Mesenchymal stem cell (in vitro differentiated cells and primary cell): ENCODE data around the gene SLC23A3.

Experiments used
- DNase-seq: peaks from one replicate; pipeline ENCODE4 v3.0.0-alpha.2; 2013
- H2AFZ ChIP-seq: one replicate; pipeline ENCODE4 v1.6.1; 2013; ENCODE audit warnings: low read depth, mild to moderate bottlenecking, control low read depth, inconsistent platforms, low read length, moderate library complexity
- H2AK5ac ChIP-seq: 2 replicates; pipeline ENCODE4 v1.6.1; 2013; ENCODE audit warnings: low read length, moderate library complexity, mild to moderate bottlenecking, inconsistent platforms; ENCODE audit not compliant: severe bottlenecking
- H2BK120ac ChIP-seq: one replicate; pipeline ENCODE4 v1.6.1; 2013; ENCODE audit warnings: low read depth, mild to moderate bottlenecking, inconsistent platforms, low read length, moderate library complexity
- H2BK12ac ChIP-seq, 2 experiments: one replicate each; pipeline ENCODE4 v1.6.1; 2013; ENCODE audit warnings: inconsistent platforms in 2 of 2, low read length in 2 of 2, mild to moderate bottlenecking in 2 of 2, moderate library complexity in 2 of 2, control low read depth in 1 of 2
- H2BK15ac ChIP-seq: one replicate; pipeline ENCODE4 v1.6.1; 2013; ENCODE audit warnings: mild to moderate bottlenecking, low read depth, inconsistent platforms; ENCODE audit not compliant: poor library complexity, severe bottlenecking
- H2BK5ac ChIP-seq: 2 replicates; pipeline ENCODE4 v1.6.1; 2013; ENCODE audit warnings: low read depth, mild to moderate bottlenecking, low read length, control low read depth, inconsistent platforms; ENCODE audit not compliant: poor library complexity, severe bottlenecking
- H3K14ac ChIP-seq, 2 experiments: one replicate each; pipeline ENCODE4 v1.6.1; 2013; ENCODE audit warnings: inconsistent platforms in 2 of 2, low read length in 2 of 2, control low read depth in 1 of 2, mild to moderate bottlenecking in 1 of 2, moderate library complexity in 1 of 2
- H3K18ac ChIP-seq, 2 experiments: one replicate each; pipeline ENCODE4 v1.6.1; 2013; ENCODE audit warnings: inconsistent platforms in 2 of 2, low read length in 2 of 2, control low read depth in 1 of 2, low read depth in 1 of 2, mild to moderate bottlenecking in 1 of 2
- H3K23ac ChIP-seq, 2 experiments: one replicate each; pipeline ENCODE4 v1.6.1; 2013; ENCODE audit warnings: inconsistent platforms in 2 of 2, low read length in 2 of 2, mild to moderate bottlenecking in 2 of 2, moderate library complexity in 2 of 2, control low read depth in 1 of 2
- H3K27ac ChIP-seq: 2 replicates; pipeline ENCODE4 v1.5.1; 2013; ENCODE audit warnings: mild to moderate bottlenecking, moderate library complexity, low read length, control low read depth, inconsistent platforms; ENCODE audit not compliant: poor library complexity, severe bottlenecking
- H3K27me3 ChIP-seq, 2 experiments: 2 replicates each; pipeline versions ENCODE4 v1.6.1 to v1.7.0; 2013; ENCODE audit warnings: low read length in 2 of 2, mild to moderate bottlenecking in 2 of 2, moderate library complexity in 2 of 2, control low read depth in 1 of 2, inconsistent platforms in 1 of 2; ENCODE audit not compliant: control insufficient read depth in 1 of 2, insufficient read depth in 1 of 2
- H3K36me3 ChIP-seq, 2 experiments: 2 replicates each; pipeline versions ENCODE4 v1.6.1 to v1.7.0; 2013; ENCODE audit warnings: low read length in 2 of 2, control low read depth in 1 of 2, inconsistent platforms in 1 of 2, low read depth in 1 of 2, mild to moderate bottlenecking in 1 of 2; ENCODE audit not compliant: insufficient read depth in 2 of 2, control insufficient read depth in 1 of 2
- H3K4ac ChIP-seq, 2 experiments: one replicate each; pipeline ENCODE4 v1.6.1; 2013; ENCODE audit warnings: inconsistent platforms in 2 of 2, low read length in 2 of 2, mild to moderate bottlenecking in 2 of 2, moderate library complexity in 2 of 2, control low read depth in 1 of 2, low read depth in 1 of 2
- H3K4me1 ChIP-seq: 2 replicates; pipeline ENCODE4 v1.6.1; 2013; ENCODE audit warnings: low read depth, low read length, control low read depth; ENCODE audit not compliant: control insufficient read depth, insufficient read depth
- H3K4me2 ChIP-seq: 2 replicates; pipeline ENCODE4 v1.6.1; 2013; ENCODE audit warnings: low read length, mild to moderate bottlenecking, inconsistent platforms; ENCODE audit not compliant: poor library complexity, severe bottlenecking
- H3K4me3 ChIP-seq, 2 experiments: 2 replicates each; pipeline versions ENCODE4 v1.5.1 to v1.7.0; 2013; ENCODE audit warnings: low read length in 2 of 2, mild to moderate bottlenecking in 2 of 2, control low read depth in 1 of 2, low read depth in 1 of 2; ENCODE audit not compliant: insufficient read depth in 1 of 2
- H3K79me1 ChIP-seq: replicated peaks from 2 replicates; pipeline ENCODE4 v1.6.1; 2013; ENCODE audit warnings: mild to moderate bottlenecking, control low read depth, low read length, inconsistent platforms; ENCODE audit not compliant: poor library complexity, severe bottlenecking
- H3K9ac ChIP-seq: 2 replicates; pipeline ENCODE4 v1.7.0; 2013; ENCODE audit warnings: mild to moderate bottlenecking, low read length, moderate library complexity
- H3K9me3 ChIP-seq: 2 replicates; pipeline ENCODE4 v1.7.0; 2013; ENCODE audit warnings: mild to moderate bottlenecking, low read length; ENCODE audit not compliant: control insufficient read depth
- H4K8ac ChIP-seq: one replicate; pipeline ENCODE4 v1.6.1; 2013; ENCODE audit warnings: inconsistent platforms, mild to moderate bottlenecking, low read length, moderate library complexity
- H4K91ac ChIP-seq: one replicate; pipeline ENCODE4 v1.6.1; 2013; ENCODE audit warnings: mild to moderate bottlenecking, low read length, inconsistent platforms
- WGBS: methylation state at CpG from one replicate; pipeline ENCODE4 v1.1.7; 2013; ENCODE audit warnings: mixed read lengths; 5-methylcytosine and 5-hydroxymethylcytosine counted together

Gene SLC23A3

GRCh38 chr2:219206328-219207133, 36.7 kb upstream of the SLC23A3 start, which contains the start of gene ZFAND2B:
Gene ZFAND2B, plus strand, starts transcription at chr2:219206782. Its CDS starts 206 bp downstream, at chr2:219206988.
- peaks cover 14% of the 10 kb centered on the region for H3K4me1 ChIP-seq
- DNase-seq, result peak; percentile 92
- H3K14ac ChIP-seq, result peak within 1 kb of the TSS in 1 of 2 experiments; percentile 64
- H3K4me3 ChIP-seq, result peak within 1 kb of the TSS; percentile 76 to 87
- WGBS, result 1% methylated on average over 56 of the region's 76 CpGs
- H3K36me3 ChIP-seq, result peaks cover 29 to 38% of the 10 kb centered on the region in 2 experiments
- H2BK120ac ChIP-seq, result no peak within 1 kb of the TSS
- peak within 1 kb of the TSS; percentile 33 for H4K8ac ChIP-seq
- no peaks in the 10 kb centered on the region for H3K9me3 ChIP-seq
- H2AK5ac ChIP-seq, result peak within 1 kb of the TSS; percentile 31
- H2BK12ac ChIP-seq, result peak within 1 kb of the TSS; percentile 14 to 81
- no peak within 1 kb of the TSS for H3K23ac ChIP-seq
- H2AFZ ChIP-seq, result peak within 1 kb of the TSS; percentile 66
- H4K91ac ChIP-seq, result peak within 1 kb of the TSS; percentile 62
- peak within 1 kb of the TSS; percentile 46 for H2BK5ac ChIP-seq
- H3K18ac ChIP-seq, result peak within 1 kb of the TSS; percentile 67 to 86
- H3K79me1 ChIP-seq, result peaks cover 8% of the 10 kb centered on the region
- H3K4me2 ChIP-seq, result peak within 1 kb of the TSS; percentile 55
- H3K27me3 ChIP-seq, result no peaks in the 10 kb centered on the region
- peak within 1 kb of the TSS; percentile 89 for H3K27ac ChIP-seq
- peak within 1 kb of the TSS; percentile 90 for H3K9ac ChIP-seq
- H3K4ac ChIP-seq, result peak within 1 kb of the TSS; percentile 55 to 83
- peak within 1 kb of the TSS; percentile 93 for H2BK15ac ChIP-seq

GRCh38 chr2:219205981-219206327, 36.1 kb upstream of the SLC23A3 start:
- no peak overlapping the region for H4K8ac ChIP-seq
- peak overlapping the region in 1 of 2 experiments; percentile 2 for H3K4ac ChIP-seq
- no peak overlapping the region for H2BK12ac ChIP-seq
- peaks cover 29 to 33% of the 10 kb centered on the region in 2 experiments for H3K36me3 ChIP-seq
- no peak overlapping the region for H3K23ac ChIP-seq
- no peak overlapping the region for H4K91ac ChIP-seq
- no peaks in the 10 kb centered on the region for H3K27me3 ChIP-seq
- H3K4me1 ChIP-seq, result peaks cover 14% of the 10 kb centered on the region
- H2BK15ac ChIP-seq, result no peak overlapping the region
- H2AK5ac ChIP-seq, result no peak overlapping the region
- no peak overlapping the region for H2BK5ac ChIP-seq
- no peak overlapping the region for H2BK120ac ChIP-seq
- no peak overlapping the region for H3K27ac ChIP-seq
- H3K9me3 ChIP-seq, result no peaks in the 10 kb centered on the region
- DNase-seq, result no peak
- H3K4me2 ChIP-seq, result peak overlapping the region; percentile 55
- peak overlapping the region in 1 of 2 experiments; percentile 87 for H3K4me3 ChIP-seq
- H3K18ac ChIP-seq, result peak overlapping the region in 1 of 2 experiments; percentile 15
- H3K9ac ChIP-seq, result peak overlapping the region; percentile 90
- WGBS, result 32% methylated on average over 6 of the region's 7 CpGs
- peak overlapping the region; percentile 66 for H2AFZ ChIP-seq
- peak overlapping the region in 1 of 2 experiments; percentile 0 for H3K14ac ChIP-seq
- H3K79me1 ChIP-seq, result peaks cover 8% of the 10 kb centered on the region

- no peak overlapping the region for H2AFZ ChIP-seq
- WGBS, result 100% methylated on average over 3 of the region's 5 CpGs
Measured at GRCh38 chr2:219205165-219205538, 35.3 kb upstream of the SLC23A3 start.

GRCh38 chr2:219204425-219205164, 34.8 kb upstream of the SLC23A3 start:
- DNase-seq, result no peak
- WGBS, result 85% methylated on average over 7 of the region's 7 CpGs

More at GRCh38 chr2:219205165-219205538, 35.3 kb upstream of the SLC23A3 start:
- Histone ChIP-seq H3K14ac (no peak overlapping the region), H3K23ac (no peak overlapping the region), H3K9ac (no peak overlapping the region), H3K9me3 (no peaks in the 10 kb centered on the region), H3K27ac (no peak overlapping the region), H3K27me3 (no peaks in the 10 kb centered on the region), H2BK5ac (no peak overlapping the region), H3K4me3 (no peak overlapping the region), H2AK5ac (no peak overlapping the region), H2BK15ac (no peak overlapping the region), H3K4me1 (peaks cover 14% of the 10 kb centered on the region), H2BK12ac (no peak overlapping the region), H4K91ac (no peak overlapping the region), H3K79me1 (peaks cover 8% of the 10 kb centered on the region), H3K4ac (no peak overlapping the region), H3K36me3 (peaks cover 21 to 25% of the 10 kb centered on the region in 2 experiments), H2BK120ac (no peak overlapping the region), H3K18ac (no peak overlapping the region), H4K8ac (no peak overlapping the region), H3K4me2 (no peak overlapping the region)
- no peak for DNase-seq

More at GRCh38 chr2:219204425-219205164, 34.8 kb upstream of the SLC23A3 start:
- no peak overlapping the region for H3K27ac ChIP-seq
- H3K79me1 ChIP-seq, result peaks cover 8% of the 10 kb centered on the region
- H2AK5ac ChIP-seq, result no peak overlapping the region
- no peak overlapping the region for H3K9ac ChIP-seq
- H3K27me3 ChIP-seq, result peaks cover 1 to 3% of the 10 kb centered on the region in 2 experiments
- H2BK15ac ChIP-seq, result no peak overlapping the region
- H3K23ac ChIP-seq, result no peak overlapping the region
- peaks cover 15 to 19% of the 10 kb centered on the region in 2 experiments for H3K36me3 ChIP-seq
- no peak overlapping the region for H4K91ac ChIP-seq
- H2AFZ ChIP-seq, result no peak overlapping the region
- no peak overlapping the region for H2BK5ac ChIP-seq
- H3K14ac ChIP-seq, result no peak overlapping the region
- H2BK12ac ChIP-seq, result no peak overlapping the region
- H3K4me3 ChIP-seq, result no peak overlapping the region
- H3K4me1 ChIP-seq, result peaks cover 14% of the 10 kb centered on the region
- no peak overlapping the region for H4K8ac ChIP-seq
- no peak overlapping the region for H3K4ac ChIP-seq
- H3K9me3 ChIP-seq, result no peaks in the 10 kb centered on the region
- no peak overlapping the region for H3K4me2 ChIP-seq
- H2BK120ac ChIP-seq, result no peak overlapping the region
- no peak overlapping the region for H3K18ac ChIP-seq
